Suprapubic skin (tissue), 2 donors: ENCODE measurements around the gene DCLK2.

ENCODE experiments used
- EP300 ChIP-seq: sonication (generic); formaldehyde crosslinking; IDR thresholded peaks from one replicate; pipeline ENCODE4 v1.6.1; 2017; ENCODE audit warnings: antibody characterized with exemption
- POLR2A ChIP-seq, 2 donors: fragments of 450-650 bp; IDR thresholded peaks; one replicate each; pipeline ENCODE4 v1.6.1; 2017; ENCODE audit warnings: antibody characterized with exemption in 2 of 2, mild to moderate bottlenecking in 2 of 2, moderate library complexity in 2 of 2

- no peak for TF ChIP-seq EP300
- no peak for TF ChIP-seq POLR2A (IDR thresholded peaks at IDR 0.05)
Observed at GRCh38 chr4:150065740-150066139, 12.5 kb upstream of the DCLK2 start.
